Measurements from ENCODE around the gene LEFTY1.

- TF ChIP-seq GATA3 (IDR thresholded peaks at IDR 0.05; ENCODE audit: low read depth, low read length) (no peak), GATA2 (IDR thresholded peaks at IDR 0.05; ENCODE audit: low read depth, low read length) (no peak)
Measured at GRCh38 chr1:225892307-225892706, 3.4 kb upstream of the LEFTY1 start.

All from SH-SY5Y (cell line).